IPS-11a (cell line): ENCODE data around the gene PCBD1.

Source experiments
- H3K4me3 ChIP-seq: one replicate; pipeline ENCODE4 v1.5.1; 2013; ENCODE audit warnings: low read depth, low read length, control low read depth

The PCBD1 gene

GRCh38 chr10:70918851-70919530 lies 30.6 kb upstream of the PCBD1 start:
- no peak overlapping the region for H3K4me3 ChIP-seq

- no peak overlapping the region for H3K4me3 ChIP-seq
Observed at GRCh38 chr10:70917635-70918034, 29.3 kb upstream of the PCBD1 start.

- no peak overlapping the region for H3K4me3 ChIP-seq
Observed at GRCh38 chr10:70917226-70917625, 28.9 kb upstream of the PCBD1 start.

GRCh38 chr10:70916241-70916640 lies 27.9 kb upstream of the PCBD1 start:
- no peak overlapping the region for H3K4me3 ChIP-seq

GRCh38 chr10:70915806-70916205 lies 27.4 kb upstream of the PCBD1 start:
- H3K4me3 ChIP-seq = no peak overlapping the region

- no peak overlapping the region for H3K4me3 ChIP-seq
Observed at GRCh38 chr10:70915206-70915605, 26.8 kb upstream of the PCBD1 start.

- H3K4me3 ChIP-seq = no peak overlapping the region
Observed at GRCh38 chr10:70914316-70914864, 26.0 kb upstream of the PCBD1 start.

- H3K4me3 ChIP-seq = no peak overlapping the region
Observed at GRCh38 chr10:70913893-70914240, 25.5 kb upstream of the PCBD1 start.

GRCh38 chr10:70913191-70913892 lies 25.0 kb upstream of the PCBD1 start:
- H3K4me3 ChIP-seq = no peak overlapping the region

GRCh38 chr10:70912556-70912955 lies 24.2 kb upstream of the PCBD1 start:
- H3K4me3 ChIP-seq = no peak overlapping the region

GRCh38 chr10:70911386-70911785 lies 23.0 kb upstream of the PCBD1 start:
- H3K4me3 ChIP-seq = no peak overlapping the region

- no peak overlapping the region for H3K4me3 ChIP-seq
Observed at GRCh38 chr10:70910486-70911341, 22.3 kb upstream of the PCBD1 start.

GRCh38 chr10:70909326-70909935 lies 21.1 kb upstream of the PCBD1 start:
- H3K4me3 ChIP-seq = no peak overlapping the region

GRCh38 chr10:70908406-70909296 lies 20.3 kb upstream of the PCBD1 start:
- H3K4me3 ChIP-seq = no peak overlapping the region

GRCh38 chr10:70907637-70908405 lies 19.5 kb upstream of the PCBD1 start:
- H3K4me3 ChIP-seq = no peak overlapping the region

- no peak overlapping the region for H3K4me3 ChIP-seq
Observed at GRCh38 chr10:70906953-70907636, 18.7 kb upstream of the PCBD1 start.

GRCh38 chr10:70906031-70906783 lies 17.8 kb upstream of the PCBD1 start:
- no peak overlapping the region for H3K4me3 ChIP-seq
